Stimulated activated CD8-positive, alpha-beta memory T cell treated with anti-CD3 and anti-CD28 coated beads, Interleukin-4, amount 100 ng/mL, for 48 hours (primary cell): ENCODE measurements around the gene GLIS1.

ENCODE experiments used
- DNase-seq: peaks from one replicate; pipeline ENCODE4 v3.0.0-alpha.2; 2020

The GLIS1 gene

DNA sequence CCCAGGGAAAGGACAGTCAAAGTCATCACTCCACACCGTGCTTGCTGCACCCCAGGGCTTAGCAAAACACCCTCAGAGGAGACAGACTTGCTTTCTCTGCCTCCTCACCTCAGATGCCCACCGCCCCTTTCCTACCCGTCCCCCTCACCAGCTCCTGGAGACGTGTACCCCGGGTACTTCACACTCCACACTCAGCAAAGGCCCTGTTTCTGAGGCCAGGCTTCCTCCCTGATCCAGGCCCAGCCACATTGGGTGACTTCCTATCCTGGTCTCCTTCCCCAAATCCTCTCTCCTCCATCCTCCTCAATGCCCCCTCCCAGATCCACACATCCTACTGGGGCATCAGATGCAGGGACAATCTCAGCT, 163.0 kb downstream of the GLIS1 start:
- DNase-seq: no peak

DNA sequence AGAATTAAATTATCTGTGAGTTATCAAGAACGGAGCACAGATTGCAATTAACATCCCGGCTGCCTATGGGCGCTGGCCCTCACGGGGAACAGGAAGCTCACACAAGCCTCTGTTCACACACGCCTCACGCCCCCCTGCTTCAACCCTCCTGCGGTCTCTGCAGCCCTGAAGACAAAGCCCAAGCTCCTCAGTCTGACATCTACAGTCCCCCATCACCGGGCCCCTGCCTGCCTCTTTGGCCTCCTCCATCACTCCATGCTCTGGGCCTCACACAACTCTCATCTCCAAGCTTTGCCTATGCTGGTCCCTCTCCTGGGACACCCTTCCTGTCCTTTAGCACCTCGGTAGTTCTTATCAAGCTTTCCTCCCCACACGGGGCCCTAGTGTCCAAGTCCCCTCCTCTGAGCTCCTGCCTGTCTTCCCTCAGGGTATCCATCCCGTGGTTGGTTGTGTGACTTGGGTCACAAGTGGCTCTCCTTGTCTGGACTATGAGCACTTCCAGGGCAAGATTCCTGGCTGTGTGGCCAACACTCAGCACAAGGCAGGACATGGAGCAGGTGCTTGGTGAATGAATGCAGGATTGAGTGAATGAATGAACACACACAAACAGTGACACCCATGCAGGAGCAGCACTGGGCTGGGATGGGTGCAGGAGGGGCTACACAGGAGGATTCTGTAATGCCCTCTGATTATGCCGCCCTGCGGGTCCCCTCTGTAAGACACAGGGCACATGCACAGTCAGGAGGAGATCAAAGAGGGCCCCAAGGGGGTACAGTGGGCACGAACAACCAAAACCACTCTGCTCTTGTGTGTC, 163.6 kb downstream of the GLIS1 start:
- no peak for DNase-seq

DNA sequence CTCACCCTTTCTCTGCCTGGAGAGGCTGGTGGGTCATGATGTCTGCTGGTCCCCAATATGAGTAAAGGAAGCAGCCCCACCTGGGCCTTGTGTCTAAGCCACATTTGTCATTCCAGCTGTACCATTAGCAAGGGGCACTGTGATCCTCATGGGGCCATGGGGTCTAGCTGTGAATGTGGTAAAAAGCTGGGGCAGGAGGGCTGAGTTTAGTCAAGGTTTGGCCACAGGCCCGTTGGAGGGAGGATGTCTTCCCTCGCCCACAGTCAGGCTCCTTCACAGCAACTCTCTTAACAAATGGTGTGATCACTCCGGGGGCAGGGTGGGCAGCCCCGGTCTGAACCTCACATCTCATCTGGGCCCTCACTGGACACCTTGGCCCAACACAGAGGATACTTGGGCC, 164.3 kb downstream of the GLIS1 start:
- DNase-seq: no peak

DNA sequence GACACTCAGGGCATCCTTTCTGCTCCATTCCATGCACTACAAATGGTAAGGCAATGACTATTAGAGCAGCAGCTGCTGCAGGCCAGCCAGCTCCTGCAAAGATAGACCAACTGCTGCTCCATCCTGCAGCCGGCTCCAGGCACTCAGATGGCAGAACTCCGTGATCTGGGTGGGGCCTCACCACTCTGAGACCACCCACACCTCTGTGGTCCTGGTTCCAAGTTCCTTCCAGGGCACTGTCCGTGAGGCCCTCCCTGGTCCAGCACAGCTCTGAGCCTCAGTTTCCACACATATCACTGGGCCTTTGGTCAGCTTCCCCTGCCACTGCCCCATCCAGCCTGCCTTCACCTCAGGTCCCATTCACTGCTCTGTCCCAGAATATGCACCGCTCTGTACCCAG, 165.0 kb downstream of the GLIS1 start:
- DNase-seq: no peak

DNA sequence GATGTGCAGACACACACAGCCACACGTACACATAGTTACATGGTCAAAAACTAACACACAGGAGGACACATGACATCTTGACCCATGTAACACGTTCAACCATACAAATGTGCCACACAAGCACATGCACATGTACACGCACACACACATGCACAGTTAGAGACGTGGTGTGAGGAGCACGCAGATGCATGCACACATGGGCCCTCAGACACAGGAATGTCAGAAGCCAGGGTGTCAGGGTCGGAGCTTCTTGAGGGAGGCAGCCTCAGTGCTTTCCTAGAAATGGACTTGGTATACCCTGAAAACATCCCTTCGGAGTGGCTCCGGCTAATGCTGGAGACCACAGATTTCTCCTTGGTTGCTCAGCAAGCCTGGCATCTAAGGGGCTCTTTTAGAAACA, 165.4 kb downstream of the GLIS1 start:
- no peak for DNase-seq

DNA sequence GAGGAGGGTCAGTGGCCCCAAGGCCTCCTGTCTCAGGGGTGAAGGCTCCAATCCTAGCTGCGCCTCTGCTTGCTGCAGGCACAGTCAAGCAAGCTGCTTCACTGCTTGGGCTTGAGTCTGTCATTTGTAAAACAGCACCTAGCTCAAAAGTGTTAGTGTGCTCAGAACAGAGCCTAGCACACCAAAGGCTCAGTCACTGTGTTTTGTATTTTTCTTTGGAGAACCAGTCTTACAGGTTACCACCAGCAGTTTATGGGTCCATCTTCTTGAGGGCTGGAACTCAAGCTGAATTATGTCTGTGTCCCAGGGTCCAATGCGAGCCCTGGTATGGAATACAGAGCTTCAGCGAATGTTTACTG, 166.2 kb downstream of the GLIS1 start:
- DNase-seq: no peak

GRCh38 chr1:53572065-53572814, 166.7 kb downstream of the GLIS1 start:
- DNase-seq: no peak

DNA sequence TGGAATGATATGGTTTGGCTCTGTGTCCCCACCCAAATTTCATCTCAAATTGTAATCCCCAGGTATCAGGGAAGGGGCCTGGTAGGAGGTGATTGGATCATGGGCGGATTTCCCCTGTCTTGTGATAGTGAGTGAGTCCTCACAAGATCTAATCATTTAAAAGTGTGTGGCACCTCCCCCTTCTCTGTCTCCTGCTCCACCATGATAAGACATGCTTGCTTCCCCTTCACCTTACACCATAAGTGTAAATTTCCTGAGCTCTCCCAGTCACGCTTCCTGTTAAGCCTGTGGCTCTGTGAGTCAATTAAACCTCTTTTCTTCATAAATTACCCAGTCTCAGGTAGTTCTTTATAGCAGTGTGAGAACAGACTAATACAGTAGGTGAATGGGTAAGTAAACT, 170.4 kb downstream of the GLIS1 start:
- DNase-seq: no peak

- DNase-seq: no peak
These were observed 171.1 kb downstream of the GLIS1 start for GRCh38 chr1:53567851-53568250.

GRCh38 chr1:53567450-53567849, 171.5 kb downstream of the GLIS1 start:
- no peak for DNase-seq

DNA sequence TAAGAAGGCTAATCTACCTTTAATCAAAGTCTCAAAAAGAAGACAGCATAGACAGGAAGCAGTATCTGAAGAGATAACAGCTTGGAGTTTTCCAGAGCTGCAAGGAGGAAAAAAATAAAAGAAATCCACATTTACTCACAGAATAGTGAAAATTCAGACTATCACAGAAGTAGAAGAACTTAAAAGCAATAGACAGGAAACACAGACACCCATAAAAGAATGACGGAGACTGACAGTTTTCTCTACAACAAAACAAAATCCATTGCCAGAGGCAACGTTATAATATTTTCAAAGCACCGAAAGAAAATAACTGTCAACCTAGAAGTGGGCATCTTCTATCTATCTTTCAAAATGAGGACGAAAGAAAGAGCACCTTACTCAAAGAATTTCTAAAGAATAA, 175.4 kb downstream of the GLIS1 start:
- no peak for DNase-seq

DNA sequence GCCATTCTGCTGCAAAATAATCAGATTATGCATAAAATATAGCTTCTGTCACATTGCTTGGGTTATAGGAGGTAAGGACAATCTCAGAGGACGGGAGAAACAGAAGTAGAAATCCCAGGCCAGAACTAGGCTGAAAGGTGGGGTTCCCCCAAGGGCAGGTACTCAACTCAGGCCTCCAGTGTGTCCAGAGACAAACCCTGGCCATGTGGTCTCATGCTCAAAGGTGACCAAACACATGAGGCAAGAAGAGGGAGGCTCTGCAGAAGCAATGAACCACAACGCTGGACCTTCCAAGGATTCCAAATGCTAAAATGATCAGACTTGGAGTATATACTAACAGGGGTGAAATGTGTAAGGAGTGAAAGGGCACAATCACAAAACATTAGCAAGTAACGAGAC, 176.0 kb downstream of the GLIS1 start:
- no peak for DNase-seq

GRCh38 chr1:53562291-53562980, 176.5 kb downstream of the GLIS1 start:
- peak; percentile 66 for DNase-seq

GRCh38 chr1:53561503-53562105, 177.4 kb downstream of the GLIS1 start:
- no peak for DNase-seq

DNA sequence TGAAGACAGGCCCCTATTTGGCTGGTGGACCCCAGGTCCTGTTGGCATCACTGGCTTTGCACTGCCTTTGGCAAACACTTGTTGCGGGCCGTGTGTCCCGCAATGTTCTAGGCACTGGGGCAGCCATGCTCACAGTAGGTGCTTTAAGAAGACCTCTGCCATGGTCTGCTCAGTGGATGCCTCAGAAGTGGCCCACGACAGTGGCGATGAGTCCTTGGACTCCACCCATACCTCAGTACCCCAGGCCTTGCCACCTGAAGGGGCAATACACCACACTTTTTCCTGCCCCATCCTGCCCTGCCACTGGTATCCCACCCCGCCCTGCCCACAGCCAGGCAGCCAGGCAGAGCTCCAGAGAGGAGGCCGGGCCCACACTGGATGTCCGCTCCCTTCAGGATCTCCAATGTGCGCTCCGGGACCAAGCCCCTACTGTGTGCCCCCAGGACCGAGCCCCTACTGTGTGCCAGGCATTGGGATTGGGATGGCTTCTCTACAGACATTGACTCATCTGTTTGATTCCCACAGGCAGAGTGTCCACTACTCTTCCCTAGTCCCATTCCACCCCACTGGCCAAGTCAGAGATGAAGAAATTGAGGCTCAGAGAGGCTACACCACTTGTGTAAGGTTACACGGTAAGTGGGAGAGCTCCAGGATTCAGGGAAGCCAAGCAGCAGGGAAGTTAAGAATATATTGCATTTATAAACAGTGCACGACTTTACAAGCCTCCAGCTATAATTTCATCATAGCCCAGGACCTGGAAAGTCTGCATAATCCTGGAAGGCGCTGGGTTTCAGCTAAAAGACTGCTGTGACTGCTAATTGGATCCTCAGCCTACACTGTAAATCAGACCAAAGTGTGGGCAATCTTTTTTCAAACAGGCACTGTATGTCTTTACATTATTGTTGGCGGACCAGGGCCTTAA, 178.1 kb downstream of the GLIS1 start:
- no peak for DNase-seq

DNA sequence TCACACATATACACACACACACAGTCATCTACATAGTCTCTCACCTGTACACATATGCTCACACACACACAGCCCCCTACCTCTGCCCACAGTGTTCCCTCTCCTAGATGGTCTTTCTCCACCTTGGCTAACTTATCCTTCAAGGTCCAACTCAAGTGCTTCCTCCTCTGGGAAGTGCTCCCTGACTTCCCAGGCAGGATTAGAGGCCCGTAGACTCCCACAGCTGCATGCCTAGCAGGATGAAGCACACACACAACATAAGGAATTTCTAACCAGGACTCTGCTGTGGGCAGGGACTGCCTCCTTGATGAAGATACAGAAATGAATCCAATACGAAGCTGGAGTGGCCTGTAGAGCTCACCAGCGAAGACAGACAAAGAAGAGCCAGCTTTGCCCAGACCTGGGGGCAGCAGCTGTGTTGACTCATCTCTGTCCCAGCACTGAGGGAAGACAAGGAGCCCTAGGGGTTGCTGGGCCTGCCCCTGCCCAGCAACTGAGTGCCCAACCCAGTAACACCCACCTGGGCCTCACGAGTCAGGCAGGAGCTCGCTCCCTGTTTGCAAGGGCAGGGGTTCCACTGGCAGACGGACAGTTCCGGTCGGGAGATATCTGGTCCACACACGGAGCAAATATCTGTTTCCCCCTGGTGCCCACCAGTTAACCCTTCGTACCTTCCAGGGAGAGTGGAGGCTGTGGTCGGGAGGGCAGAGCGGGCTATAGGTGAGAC, 178.9 kb downstream of the GLIS1 start:
- no peak for DNase-seq

DNA sequence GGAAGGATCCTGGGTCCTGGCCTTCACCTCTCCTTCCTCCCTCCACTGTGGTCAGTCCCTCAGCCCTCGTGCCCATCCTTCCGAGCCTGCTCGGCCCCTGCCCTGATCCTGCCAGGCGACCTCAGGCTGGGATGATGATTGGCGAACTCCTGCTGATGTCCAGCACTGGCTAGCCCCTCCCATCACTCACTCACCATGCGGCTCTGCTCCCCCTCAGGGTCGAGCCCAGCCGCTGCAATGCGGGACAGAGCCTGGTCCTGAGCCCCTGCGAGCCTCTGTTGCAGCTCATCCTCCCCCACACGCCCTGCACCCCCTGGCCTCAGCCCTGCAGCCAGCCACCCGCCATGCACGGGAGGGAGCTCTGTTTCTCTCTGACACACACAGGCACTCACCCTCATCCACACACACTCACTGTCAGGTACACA, 179.6 kb downstream of the GLIS1 start:
- no peak for DNase-seq

DNA sequence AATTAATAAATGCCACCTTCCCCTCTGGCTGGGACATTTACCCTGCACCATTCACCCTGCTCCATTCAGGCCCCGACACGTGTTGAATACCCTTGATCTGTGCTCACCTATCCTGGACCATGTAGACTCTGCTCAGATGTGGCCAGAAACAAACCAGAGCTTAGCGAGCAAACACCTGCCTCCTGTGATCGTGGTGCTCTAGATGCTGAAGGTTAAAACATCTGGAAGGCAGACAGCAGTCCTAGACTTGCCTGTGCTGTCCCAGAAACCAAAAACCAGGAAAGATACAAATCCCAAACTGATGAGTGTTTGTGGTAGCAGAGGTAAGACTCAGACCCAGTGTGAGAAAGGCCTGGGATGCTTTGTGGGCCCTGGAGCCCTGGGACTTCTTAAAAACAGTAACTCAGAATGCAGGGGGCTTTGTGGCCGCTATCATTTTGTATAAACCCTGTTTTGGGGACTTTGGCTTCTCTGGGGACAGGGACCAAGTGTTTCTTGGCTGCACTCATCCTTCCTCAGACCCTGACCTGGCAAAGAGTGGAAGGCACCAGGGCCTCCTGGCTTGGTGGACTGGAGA, 180.1 kb downstream of the GLIS1 start:
- DNase-seq: no peak

- no peak for DNase-seq
These were observed 180.9 kb downstream of the GLIS1 start for GRCh38 chr1:53557830-53558738.

DNA sequence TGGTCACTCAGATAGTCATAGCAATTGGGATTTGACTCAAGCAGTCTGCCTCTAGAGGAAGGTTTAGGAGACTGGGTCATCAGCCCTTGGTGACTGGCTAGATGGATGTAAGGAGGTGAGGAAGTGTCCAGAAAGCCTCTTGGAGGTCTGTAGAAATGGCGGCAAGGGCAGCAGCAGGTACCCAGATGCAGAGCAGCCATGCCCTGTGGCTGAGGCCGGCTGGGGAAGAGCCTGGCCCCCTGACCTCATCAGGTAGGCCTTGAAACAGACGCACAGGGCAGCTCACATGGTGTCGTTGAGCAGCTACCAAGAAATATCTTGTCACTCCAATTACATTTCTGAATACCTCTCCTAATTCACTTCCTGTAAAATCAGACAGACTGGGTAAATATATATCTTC, 181.6 kb downstream of the GLIS1 start:
- no peak for DNase-seq
